Muscle of back (tissue), 13 donors: ENCODE results near the gene OR1J4. TPM values are rescaled to one million over a fixed set of nuclear protein-coding genes. Genes with fewer than 3 reads are reported as not detected.
A peak's percentile ranks its signal among the peaks of the same experiment; 100 is the strongest.
"Not testable (repeated sequence)": the region's sequence is repeated elsewhere in the genome, so short reads cannot be mapped to it uniquely, and the experiment has no call there.

Experiments
- DNase-seq, 3 donors: peaks; one replicate each; pipeline versions ENCODE4 v3.0.0 to v3.0.0-alpha.2; 2013
- long read RNA-seq, 9 donors: transcript quantifications; one replicate each; lab custom pipeline, GENCODE V29; 2026
- polyA plus RNA-seq, 10 donors: library from polyadenylated mRNA; unstranded; fragments of 120-200 nt; gene quantifications; one replicate each; pipeline ENCODE4 v1.2.1, GENCODE V29; 2013; ENCODE audit not compliant: insufficient read length in 10 of 10

OR1J4 gene, protein sequence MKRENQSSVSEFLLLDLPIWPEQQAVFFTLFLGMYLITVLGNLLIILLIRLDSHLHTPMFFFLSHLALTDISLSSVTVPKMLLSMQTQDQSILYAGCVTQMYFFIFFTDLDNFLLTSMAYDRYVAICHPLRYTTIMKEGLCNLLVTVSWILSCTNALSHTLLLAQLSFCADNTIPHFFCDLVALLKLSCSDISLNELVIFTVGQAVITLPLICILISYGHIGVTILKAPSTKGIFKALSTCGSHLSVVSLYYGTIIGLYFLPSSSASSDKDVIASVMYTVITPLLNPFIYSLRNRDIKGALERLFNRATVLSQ
- not detected for polyA plus RNA-seq
- long read RNA-seq, donor 1: 0 reads
- long read RNA-seq, donor 2: 0 reads
- long read RNA-seq, donor 3: 0 reads
- long read RNA-seq, donor 4: 0 reads
- long read RNA-seq, donor 5: 0 reads
- long read RNA-seq, donor 6: 0 reads
- long read RNA-seq, donor 7: 0 reads
- long read RNA-seq, donor 8: 0 reads
- long read RNA-seq, donor 9: 0 reads

DNA sequence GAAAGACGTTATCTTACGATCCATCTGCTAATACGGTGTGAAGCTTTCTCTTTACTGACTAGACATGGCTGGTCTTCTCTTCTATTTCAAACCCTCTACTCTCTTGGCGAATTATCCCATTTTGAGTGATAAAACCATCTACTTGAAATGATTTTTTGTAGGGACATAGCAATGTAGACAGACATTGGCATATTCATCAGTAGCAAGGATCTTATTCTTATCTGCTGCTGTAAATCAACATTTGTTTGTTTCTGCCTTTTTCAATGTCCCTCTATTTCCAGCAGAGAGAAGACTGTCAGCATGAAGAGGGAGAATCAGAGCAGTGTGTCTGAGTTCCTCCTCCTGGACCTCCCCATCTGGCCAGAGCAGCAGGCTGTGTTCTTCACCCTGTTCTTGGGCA lies at the start of gene OR1J4:
TSS of gene OR1J4 (plus strand) at position 301 of the 400 bp plus-strand sequence. CDS start at position 301, 0 bp downstream.
- DNase-seq: no peak

DNA sequence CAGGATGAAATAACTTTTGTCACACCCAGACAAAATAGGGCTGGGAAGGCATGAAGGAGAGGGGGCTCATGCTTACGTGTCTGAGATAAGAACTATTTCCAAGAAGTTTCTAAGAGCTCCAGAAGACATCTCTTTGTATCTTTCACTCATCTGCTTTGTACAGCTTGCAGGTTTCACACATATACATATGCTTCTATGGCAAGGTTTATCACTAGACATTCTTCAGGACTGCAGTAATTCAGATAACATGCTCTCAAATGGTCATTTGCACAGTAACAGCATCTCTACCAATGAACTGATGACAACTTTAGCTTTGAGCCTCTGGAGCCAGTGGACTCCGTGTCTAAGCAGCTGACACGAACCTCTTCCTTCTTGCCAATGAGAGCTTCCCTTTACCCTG lies 44.4 kb upstream of the OR1J4 start:
- no peak for DNase-seq

DNA sequence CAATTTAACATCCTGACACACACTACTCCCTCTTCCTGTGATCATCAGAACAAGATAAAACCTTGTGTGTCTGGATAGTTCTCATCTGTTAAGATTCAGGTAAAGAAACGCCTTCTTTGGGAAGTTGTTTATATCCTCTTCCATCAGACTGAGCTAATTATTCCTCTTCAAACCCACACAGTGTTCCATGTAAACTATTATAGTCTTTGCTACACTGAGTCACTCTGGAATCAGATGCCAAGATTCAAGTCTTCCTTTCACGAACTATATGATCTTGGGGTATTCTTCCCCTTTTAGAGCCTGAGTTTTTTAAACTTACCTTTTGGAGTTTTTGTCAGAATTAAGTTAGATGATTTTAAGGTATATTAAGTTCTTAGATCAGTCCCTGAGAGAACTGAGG lies 43.2 kb upstream of the OR1J4 start:
- DNase-seq: no peak

DNA sequence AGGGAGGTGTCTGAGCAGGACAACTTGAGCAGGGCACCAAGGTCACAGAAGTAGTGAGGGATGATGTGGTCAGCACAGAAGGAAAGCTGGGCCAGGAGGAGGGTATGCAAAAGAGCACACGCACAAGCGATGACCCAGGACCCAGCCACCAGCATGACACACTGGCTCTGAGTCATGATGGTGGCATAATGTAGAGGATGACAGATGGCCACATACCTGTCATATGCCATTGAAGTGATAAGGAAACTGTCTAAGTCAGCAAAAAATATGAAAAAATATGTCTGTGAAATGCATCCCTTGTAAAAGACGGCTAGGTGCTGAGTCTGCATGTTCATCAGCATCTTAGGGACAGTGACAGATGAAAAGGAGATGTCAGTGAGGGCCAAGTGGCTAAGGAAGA lies 41.6 kb upstream of the OR1J4 start:
- DNase-seq: no peak

DNA sequence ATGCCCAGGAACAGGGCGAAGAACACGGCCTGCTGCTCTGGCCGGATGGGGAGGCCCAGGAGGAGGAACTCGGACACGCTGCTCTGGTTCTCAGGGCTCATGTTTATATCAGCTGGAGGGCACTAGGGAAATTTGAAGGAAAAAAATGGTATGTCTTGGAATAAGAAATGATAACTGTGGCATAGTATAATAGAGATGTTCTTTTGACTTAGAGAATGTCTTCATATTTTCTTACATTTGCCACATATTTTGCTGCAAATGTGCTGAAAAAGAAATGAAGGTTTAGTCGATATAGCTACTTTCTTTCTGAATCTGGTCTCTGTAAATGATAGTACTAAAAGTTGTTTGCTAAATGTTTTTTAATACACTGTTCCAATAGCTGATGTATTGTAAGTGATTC lies 41.1 kb upstream of the OR1J4 start, which contains the start of gene OR1J1:
TSS of gene OR1J1 (minus strand) at position 101 of the 400 bp plus-strand sequence. CDS start at position 101, 0 bp downstream.
- DNase-seq: no peak

DNA sequence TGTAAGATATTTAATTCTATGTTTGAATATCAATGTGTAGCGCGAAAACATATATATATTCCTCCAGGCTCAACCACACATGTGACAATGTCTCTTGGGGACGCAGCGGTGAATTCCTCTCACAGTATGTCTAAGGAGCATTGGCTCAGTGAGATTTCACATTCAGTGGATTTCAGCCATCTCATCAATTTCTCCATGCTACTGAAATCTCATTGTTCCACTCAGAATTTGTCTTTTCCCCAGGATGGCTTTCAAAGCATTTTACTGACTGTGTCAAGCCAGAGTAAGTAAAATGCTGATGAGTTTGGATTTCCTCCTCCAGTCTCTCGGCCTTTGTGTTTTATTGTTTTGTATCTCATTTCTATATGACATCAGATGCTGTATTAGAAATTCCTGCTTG lies 39.9 kb upstream of the OR1J4 start:
- no peak for DNase-seq

DNA sequence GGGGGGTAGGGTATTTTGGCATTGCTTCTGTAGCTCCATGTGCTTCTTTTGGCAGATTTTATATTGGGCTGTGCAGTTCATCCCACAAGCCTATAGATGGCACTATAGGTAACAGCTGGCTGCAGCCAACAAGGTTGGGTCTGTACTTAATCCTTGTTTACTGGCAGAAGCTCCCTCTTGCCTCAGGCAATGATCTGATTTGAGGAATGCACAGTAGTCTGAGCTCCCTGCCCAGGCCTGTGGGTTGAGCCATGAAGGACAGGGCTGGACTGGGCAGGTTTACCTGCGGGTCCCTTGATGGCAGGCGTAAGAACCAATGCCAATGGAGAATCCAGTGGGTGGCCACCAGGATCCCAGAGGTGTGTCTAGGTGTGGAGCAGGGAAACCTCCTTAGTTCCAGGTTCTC lies 20.1 kb upstream of the OR1J4 start:
- DNase-seq: peak in 1 of 3 donors; percentile 4

DNA sequence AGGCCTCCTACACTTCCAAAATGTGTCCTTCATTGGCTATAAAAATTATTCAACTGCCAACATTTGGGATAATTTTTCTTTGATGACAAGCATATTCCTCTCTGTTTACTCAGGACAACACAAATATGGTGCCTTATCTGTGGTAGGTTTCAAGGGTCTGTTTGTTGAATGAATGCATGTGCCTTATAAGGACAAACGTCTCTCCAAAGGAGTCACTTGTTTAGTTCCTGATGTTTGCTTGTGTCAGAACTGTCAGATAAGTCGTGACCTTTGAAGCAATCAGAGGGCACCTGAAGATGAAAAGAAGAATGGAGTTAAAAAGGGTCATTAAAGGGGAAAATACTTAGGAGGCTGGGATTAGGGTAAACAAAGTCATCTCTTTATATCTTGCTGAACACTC lies 12.0 kb upstream of the OR1J4 start:
- DNase-seq: no peak

DNA sequence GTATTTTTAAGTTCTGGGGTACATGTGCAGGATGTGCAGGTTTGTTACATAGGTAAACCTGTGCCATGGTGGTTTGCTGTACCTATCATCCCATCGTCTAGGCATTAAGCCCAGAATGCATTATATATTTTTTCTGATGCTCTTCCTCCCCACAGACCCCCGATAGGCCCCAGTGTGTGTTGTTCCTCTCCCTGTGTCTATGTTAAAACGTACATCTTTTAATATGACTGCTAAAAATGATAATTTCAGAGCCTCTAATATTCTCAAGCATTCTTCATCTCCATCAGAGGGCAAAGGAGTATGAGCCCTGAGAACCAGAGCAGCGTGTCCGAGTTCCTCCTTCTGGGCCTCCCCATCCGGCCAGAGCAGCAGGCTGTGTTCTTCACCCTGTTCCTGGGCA lies 8.4 kb upstream of the OR1J4 start, which contains the start of gene OR1J2:
TSS of gene OR1J2 (plus strand) at position 301 of the 400 bp plus-strand sequence. CDS start at position 301, 0 bp downstream.
- DNase-seq: no peak

DNA sequence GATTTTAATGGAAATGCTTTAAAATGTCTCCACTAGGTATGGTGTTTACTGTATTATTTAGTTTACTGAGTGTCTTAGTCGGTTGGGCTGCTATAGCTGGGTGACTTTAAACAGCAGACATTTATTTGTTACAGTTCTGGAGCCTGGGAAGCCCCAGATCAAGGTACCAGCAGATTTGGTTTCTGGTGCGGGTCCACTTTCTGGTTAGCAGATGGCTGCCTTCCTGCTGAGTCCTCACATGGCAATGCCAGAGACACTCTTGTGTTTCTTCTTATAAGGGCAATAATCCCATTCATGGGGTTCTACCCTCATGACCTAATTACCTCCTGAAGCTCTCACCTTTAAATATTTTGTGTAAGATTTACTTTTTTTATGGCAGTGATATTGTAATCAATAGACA lies 715 bp upstream of the OR1J4 start:
- no peak for DNase-seq

DNA sequence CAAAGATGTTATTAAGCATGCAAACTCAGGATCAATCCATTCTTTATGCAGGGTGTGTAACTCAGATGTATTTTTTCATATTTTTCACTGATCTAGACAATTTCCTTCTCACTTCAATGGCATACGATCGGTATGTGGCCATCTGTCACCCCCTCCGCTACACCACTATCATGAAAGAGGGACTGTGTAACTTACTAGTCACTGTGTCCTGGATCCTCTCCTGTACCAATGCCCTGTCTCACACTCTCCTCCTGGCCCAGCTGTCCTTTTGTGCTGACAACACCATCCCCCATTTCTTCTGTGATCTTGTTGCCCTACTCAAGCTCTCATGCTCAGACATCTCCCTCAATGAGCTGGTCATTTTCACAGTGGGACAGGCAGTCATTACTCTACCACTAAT lies 435 bp downstream of the OR1J4 start:
- no peak for DNase-seq

DNA sequence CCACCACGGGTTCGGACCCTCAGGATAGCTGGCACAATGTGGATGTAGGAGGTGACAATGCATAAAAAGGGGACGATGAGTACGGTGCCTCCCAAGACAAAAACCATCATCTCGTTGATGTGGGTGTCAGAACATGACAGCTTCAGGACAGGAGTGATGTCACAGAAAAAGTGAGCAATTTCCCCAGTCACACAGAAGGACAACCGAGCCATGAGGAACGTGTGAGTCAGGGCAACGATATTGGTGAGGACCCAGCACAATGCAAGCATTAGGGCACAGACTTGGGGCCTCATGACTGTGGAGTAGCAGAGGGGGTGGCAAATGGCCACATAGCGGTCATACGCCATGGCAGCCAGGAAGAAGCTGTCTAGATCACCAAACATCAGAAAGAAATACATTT lies 7.7 kb downstream of the OR1J4 start:
- DNase-seq: no peak

DNA sequence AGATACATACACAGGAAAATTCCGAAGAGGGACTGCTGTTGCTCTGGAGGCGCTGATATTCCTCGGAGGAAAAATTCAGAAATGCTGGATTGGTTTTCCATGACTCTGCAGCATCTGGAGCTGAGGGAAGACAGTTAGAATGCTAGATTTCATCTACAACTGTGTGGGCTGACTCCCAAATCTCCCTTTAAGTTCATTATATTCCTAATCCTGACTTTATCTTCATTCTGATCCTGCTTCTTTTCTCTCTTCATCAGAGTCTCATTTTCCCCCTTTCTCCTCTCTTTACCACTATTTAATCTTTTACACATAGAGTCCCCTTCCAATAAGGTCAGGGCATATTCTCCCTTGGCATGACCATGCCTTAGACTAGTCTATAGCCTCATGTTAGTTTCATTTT lies 8.3 kb downstream of the OR1J4 start, which contains the start of gene OR1N1:
TSS of gene OR1N1 (minus strand) at position 101 of the 400 bp plus-strand sequence. CDS start at position 101, 0 bp downstream.
- no peak for DNase-seq

DNA sequence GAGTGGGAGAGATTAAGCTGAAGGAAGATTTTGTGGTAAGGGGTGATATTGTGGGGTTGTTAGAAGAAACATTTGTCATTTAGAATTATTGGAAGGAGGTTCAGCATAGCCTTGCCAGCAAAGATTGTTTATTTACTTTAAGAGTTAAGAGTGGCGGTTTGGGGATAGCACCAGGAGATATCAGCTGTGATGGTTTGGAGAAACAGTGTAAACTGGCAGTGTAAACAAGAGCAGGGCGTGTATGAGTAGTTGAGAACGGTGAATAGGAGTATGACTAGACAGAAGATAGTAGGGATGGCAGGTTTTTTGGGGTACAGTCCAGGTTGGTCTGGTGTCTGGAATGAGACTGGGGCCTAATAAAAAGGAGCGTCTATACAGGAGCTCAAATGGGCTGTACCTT lies 12.2 kb downstream of the OR1J4 start:
- not testable (repeated sequence) for DNase-seq

DNA sequence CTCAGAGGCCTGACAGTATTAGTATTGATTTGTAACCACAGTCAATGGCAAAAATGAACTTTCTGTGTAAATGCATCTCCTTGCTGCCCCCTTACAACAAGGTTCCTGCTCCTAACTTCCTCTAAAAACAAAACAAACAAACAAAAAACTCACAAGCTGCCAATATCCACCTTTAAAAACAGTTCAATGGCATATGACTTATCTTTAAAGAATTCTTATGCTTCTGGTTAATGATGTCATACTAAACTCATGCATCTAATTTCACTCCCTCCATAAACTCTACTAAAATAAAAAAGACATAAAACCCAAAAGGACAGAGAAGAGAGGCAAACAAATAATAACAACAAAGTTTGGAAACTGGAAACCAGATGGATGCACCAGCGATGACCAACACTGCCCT lies 17.2 kb downstream of the OR1J4 start:
- no peak for DNase-seq

DNA sequence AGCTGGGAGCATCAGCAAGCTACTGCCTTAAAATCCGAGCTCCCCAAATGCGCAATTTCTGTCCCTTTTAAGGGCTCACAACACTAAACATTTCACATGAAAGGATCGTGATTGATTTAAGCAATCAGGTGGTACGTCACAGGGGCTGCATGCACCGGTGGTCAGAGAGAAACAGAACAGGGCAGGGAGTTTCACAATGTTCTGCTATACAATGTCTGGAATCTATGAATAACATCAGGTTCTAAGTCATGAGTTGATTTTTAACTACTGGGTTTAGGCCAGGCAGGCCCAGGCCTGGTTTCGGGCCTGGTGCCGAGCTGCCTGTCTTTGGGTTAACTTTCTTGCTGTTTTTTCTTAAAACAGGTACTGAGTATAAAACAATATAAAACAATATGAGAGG lies 18.1 kb downstream of the OR1J4 start:
- not testable (repeated sequence) for DNase-seq

DNA sequence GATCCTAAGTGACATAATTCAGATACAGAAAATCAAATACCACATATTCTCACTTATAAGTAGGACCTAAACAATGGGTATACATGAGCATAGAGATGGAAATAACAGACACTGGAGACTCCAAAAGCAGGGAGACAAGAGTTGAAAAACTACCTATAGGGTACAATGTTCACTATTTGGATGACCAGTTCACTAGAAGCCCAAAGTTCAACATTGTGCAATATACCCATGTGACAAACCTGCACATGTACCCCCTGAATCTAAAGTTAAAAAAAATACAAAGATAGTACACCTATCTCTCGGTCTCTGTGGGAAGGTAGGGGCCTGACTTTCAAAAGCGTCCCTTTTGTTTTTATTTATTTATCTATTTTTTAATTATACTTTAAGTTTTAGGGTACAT lies 19.8 kb downstream of the OR1J4 start:
- no peak for DNase-seq

DNA sequence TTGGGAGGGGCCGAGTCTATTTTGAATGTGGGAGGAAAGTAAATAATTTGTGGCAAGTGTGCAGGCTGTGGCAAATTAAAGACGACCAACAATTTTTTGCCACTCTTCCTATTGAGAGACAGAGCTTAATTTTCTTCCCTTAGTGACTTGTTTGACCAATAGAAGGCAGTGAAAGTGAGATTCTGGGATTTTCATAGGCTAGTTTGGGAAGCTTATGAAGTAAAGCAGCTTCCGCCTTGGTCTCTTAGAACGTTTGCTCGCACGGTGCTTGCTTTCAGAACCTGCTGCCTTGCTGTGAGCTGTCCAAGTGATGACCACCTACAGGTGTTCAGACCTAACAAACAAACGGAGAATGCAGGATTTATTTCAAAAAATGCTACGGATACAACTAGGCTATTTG lies 27.3 kb downstream of the OR1J4 start:
- no peak for DNase-seq

DNA sequence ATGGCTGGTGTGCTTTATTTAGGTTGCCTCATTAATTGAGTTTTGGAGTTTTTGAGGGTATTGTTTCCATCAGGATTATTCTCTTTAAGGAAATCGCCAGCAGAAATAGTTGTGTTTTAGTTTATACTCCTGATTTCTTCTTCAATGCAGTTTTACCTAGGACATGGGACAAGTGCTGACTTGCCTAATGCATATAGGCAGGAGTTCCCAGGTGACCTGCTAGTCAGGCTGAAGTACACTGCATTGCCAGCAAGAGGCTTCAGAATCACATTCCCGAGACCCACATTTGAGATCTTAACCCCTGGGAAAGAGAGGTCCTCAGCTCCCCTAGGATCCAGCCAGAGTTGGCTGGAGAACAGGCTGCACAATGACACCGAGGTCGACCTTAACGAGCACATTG lies 32.4 kb downstream of the OR1J4 start:
- DNase-seq: no peak

DNA sequence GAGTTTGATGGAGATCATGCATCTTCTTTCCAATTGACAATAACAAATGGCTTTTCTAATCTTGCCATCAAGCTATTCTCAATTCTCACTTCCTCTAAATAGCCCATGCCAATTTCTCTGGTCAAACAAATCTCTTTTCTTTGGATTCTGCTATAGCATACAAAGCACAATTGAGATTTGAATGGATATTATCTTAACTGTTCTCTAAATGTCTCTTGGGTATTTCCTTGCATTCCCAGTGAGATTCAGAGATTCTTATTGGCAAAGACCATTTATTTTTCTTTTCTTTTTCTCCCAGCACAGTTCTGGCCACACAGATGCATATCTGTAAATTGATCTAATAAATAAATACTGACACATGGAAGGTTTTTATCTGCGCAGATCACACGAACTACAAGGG lies 33.9 kb downstream of the OR1J4 start, which contains the start of gene OR1N2:
TSS of gene OR1N2 (plus strand) at position 301 of the 400 bp plus-strand sequence. CDS start 100 bp downstream, outside the sequence.
- DNase-seq: no peak

DNA sequence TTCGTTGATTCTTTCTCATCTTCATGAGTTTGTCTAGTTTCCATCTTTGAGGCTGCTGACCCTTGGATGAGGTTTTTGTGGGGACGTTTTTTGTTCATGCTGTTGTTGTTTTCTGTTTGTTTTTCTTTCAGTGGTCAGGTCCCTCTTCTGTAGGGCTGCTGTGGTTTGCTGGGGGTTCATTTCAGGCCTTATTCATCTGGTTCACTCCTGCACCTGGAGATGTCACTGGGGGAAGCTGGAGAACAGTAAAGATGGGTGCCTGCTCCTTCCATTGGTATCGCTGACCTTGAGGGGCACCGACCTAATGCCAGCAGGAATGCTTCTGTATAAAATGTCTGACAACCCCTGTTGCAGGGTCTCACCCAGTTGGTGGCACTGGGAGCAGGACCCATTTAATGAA lies 42.5 kb downstream of the OR1J4 start:
- DNase-seq: no peak

DNA sequence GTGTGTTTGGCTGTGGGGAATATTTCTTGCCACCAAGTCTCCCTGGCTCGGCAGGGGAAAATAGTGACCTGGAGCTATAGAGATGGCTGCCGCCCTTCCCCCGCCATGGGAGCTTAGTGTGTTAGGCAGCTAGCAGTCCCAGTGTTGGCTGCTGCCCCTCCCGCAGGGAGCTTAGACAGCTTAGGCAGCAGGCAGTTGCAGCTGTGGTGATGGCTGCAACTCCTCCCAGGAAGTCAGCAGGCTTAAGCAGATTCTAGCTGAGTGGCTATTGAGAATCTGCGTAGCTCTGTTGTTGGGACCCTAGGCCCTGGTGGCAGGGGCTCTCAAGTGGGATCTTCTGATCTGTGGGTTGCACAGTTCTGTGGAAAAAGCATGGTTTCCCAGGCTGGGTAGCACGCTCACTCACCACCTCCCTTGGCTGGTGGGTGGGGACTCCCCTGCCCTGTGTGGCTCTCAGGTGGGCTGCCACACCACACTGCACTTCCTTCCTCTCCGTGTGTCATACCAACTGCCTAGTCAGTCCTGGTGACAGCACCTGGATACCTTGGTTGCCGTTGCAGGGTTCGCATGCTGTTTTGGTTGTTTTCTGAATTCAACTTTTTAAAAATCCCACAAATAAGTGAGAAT lies 43.3 kb downstream of the OR1J4 start:
- DNase-seq: no peak

DNA sequence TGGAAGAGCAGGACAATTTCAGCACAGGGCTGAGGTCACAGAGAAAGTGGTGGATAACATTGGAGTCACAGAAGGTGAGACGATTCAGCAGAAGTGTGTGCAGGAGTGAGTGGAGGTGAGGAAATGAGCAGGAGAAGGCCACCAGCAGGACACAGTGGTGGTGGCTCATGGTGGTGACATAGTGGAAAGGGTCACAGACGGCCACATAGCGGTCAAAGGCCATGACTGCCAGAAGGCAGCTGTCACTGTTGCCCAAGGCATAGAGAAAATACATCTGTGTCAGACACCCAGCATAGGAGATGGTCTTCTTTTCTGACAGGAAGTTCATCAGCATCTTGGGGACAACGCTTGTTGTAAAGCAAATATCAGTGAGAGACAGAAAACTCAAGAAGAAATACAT lies 49.0 kb downstream of the OR1J4 start:
- DNase-seq: no peak
